ENCODE measurements around the gene ADK. TPM values are rescaled to one million over a fixed set of nuclear protein-coding genes. Genes with fewer than 3 reads are reported as not detected.

Gene ADK
- total and polyA plus RNA-seq, 2 experiments from 2014 or later = 39.9 to 53.0 TPM

DNA sequence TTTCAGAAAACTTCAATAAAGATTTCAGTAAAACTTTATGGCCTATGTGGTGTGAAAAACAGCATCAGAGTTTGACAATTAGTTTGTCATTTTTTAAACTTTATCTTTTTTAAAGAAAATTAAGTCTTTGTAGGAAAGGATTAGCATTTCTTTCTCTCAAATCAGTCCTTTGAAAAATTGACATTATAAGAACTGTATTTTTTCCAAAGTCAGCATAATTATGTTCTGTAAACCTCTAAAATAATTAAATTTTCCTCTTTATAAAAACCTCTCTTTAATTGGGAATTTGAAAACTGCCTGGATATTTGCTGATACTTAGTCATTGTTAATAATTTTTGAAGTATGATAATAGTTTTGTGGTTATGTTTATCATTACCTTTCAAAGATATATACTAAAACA is 448.7 kb downstream of the ADK start:
- Histone ChIP-seq H3F3A (replicated peaks; ENCODE audit: low read depth) (no peaks in the 10 kb centered on the region), H3K79me2 (replicated peaks; ENCODE audit: insufficient read depth) (no peaks in the 10 kb centered on the region), H4K20me1 (replicated peaks; ENCODE audit: insufficient read depth) (no peaks in the 10 kb centered on the region), H2AFZ (no peak overlapping the region), H3K36me3 (ENCODE audit: insufficient read depth) (no peaks in the 10 kb centered on the region), H3K9me2 (ENCODE audit: insufficient read depth) (no peaks in the 10 kb centered on the region), H3K4me2 (no peak overlapping the region), H3K27ac (ENCODE audit: low read depth) (no peak overlapping the region), H3K27me3 (ENCODE audit: insufficient read depth) (no peaks in the 10 kb centered on the region), H3K4me3 (no peak overlapping the region), H3K4me1 (ENCODE audit: insufficient read depth) (no peaks in the 10 kb centered on the region)
- no peak overlapping the region for H3K4me3 Mint-ChIP-seq
- H3K4me1 Mint-ChIP-seq = no peaks in the 10 kb centered on the region
- no peaks in the 10 kb centered on the region for H3K27me3 Mint-ChIP-seq (ENCODE audit: insufficient read depth, low read depth, poor library complexity)
- DNase-seq (ENCODE audit: low spot score) = no peak
- H3K27ac Mint-ChIP-seq = no peak overlapping the region
- TF ChIP-seq ETS1 (IDR thresholded peaks at IDR 0.05) (no peak), EZH2 (IDR thresholded peaks at IDR 0.05; ENCODE audit: low read depth, unreplicated experiment) (no peak), ZNF462 (CRISPR knock-in tag; IDR thresholded peaks at IDR 0.05) (no peak), REST (IDR thresholded peaks at IDR 0.05; ENCODE audit: unreplicated experiment) (no peak)
- H3K9me3 Mint-ChIP-seq = peaks cover 10% of the 10 kb centered on the region; the same call in 1 of the 3 replicates
- peaks cover 12% of the 10 kb centered on the region; the same call in 2 of the 3 replicates for H3K36me3 Mint-ChIP-seq (ENCODE audit: low read depth)
- no peak for ATAC-seq
